Endodermal cell (in vitro differentiated cells): ENCODE measurements around the gene SELPLG. TPM values are rescaled to one million over a fixed set of nuclear protein-coding genes. Genes with fewer than 3 reads are reported as not detected.

Experiments
- DNase-seq: peaks from one replicate; pipeline ENCODE4 v3.0.0-alpha.2; 2017
- H3K27ac ChIP-seq: 2 replicates; pipeline ENCODE4 v1.5.1; 2013; ENCODE audit warnings: mild to moderate bottlenecking, low read depth, low read length, moderate library complexity
- H3K27me3 ChIP-seq: 2 replicates; pipeline ENCODE4 v1.6.1; 2013; ENCODE audit warnings: mild to moderate bottlenecking, low read length, moderate library complexity; ENCODE audit not compliant: insufficient read depth, control insufficient read depth, poor library complexity, severe bottlenecking
- H3K36me3 ChIP-seq: 2 replicates; pipeline ENCODE4 v1.7.0; 2013; ENCODE audit warnings: mild to moderate bottlenecking, low read length, moderate library complexity; ENCODE audit not compliant: control insufficient read depth, insufficient read depth
- H3K4me1 ChIP-seq: one replicate; pipeline ENCODE4 v1.7.0; 2013; ENCODE audit warnings: low read length; ENCODE audit not compliant: control insufficient read depth, insufficient read depth
- H3K4me3 ChIP-seq: 2 replicates; pipeline ENCODE4 v1.5.1; 2013; ENCODE audit warnings: mild to moderate bottlenecking, low read length, moderate library complexity
- H3K9ac ChIP-seq: 2 replicates; pipeline ENCODE4 v1.6.1; 2013; ENCODE audit warnings: mild to moderate bottlenecking, low read length, moderate library complexity; ENCODE audit not compliant: poor library complexity, severe bottlenecking; ENCODE audit errors: extremely low read depth
- H3K9me3 ChIP-seq: 2 replicates; pipeline ENCODE4 v1.6.1; 2013; ENCODE audit warnings: mild to moderate bottlenecking, low read length, moderate library complexity; ENCODE audit not compliant: control insufficient read depth
- H3K27ac Mint-ChIP-seq: 2 replicates; pipeline ENCODE4 v1.8.0; 2020; ENCODE audit warnings: mixed read lengths
- H3K27me3 Mint-ChIP-seq: 2 replicates; pipeline ENCODE4 v1.8.0; 2021; ENCODE audit warnings: mild to moderate bottlenecking, mixed read lengths; ENCODE audit not compliant: insufficient read depth
- H3K36me3 Mint-ChIP-seq: 2 replicates; pipeline ENCODE4 v1.8.0; 2020; ENCODE audit warnings: low read depth, mixed read lengths
- H3K4me1 Mint-ChIP-seq: 2 replicates; pipeline ENCODE4 v1.8.0; 2020; ENCODE audit warnings: mixed read lengths
- H3K4me3 Mint-ChIP-seq: 2 replicates; pipeline ENCODE4 v1.8.0; 2020; ENCODE audit warnings: mild to moderate bottlenecking, moderate library complexity, mixed read lengths
- H3K9me3 Mint-ChIP-seq: 2 replicates; pipeline ENCODE4 v1.8.0; 2020; ENCODE audit warnings: mild to moderate bottlenecking, mixed read lengths
- WGBS, 2 experiments: methylation state at CpG; one replicate each; pipeline versions ENCODE4 v1.1.5 to v1.1.7; 2013; ENCODE audit warnings: missing lambda C conversion rate in 2 of 2, mixed read lengths in 1 of 2; ENCODE audit not compliant: insufficient coverage in 1 of 2, insufficient read length in 1 of 2; 5-methylcytosine and 5-hydroxymethylcytosine counted together
- total RNA-seq, 2 donors: library from RNA; stranded (reverse); fragmentation: NEBNext Ultra II Directional in 1 of 2; extraction: Animal tissue kit (Norgen Biotek cat#: 25700) in 1 of 2; gene quantifications; 2 replicates in 1 of 2; 3 replicates in 1 of 2; pipeline ENCODE4 v1.2.1, GENCODE V29; 2021
- TF ChIP-seq, protein P1 (sequence below): fragments of 200-600 bp; sonication (generic); conservative IDR thresholded peaks from 2 replicates; pipeline ENCODE4 v1.5.0; 2021; ENCODE audit warnings: antibody characterized with exemption, mild to moderate bottlenecking

The SELPLG gene
- total RNA-seq, 2 donors from 2014 or later = 0.13 TPM; not detected in 1

DNA sequence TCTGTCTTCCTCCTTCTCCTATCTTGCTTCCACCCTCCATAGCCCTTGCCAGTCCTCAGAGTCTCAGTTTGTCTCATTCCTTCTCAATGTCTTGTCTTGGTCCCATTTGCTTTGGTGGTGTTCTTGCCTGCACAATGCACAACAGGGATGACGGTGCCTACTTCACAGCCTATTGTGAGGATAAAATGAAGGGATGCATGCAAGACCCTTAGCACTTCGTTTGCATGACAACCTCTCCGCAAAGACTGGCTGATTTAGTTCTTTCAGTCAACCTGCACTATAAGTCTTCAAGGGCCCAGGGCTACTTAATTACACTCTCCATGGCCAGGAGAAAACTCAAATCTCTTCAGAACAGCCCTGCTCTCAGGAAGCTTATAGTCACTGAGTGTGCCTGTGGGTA is 8.5 kb downstream of the SELPLG start:
- Histone ChIP-seq H3K27ac (no peak overlapping the region), H3K9ac (no peak overlapping the region), H3K36me3 (no peaks in the 10 kb centered on the region), H3K27me3 (no peaks in the 10 kb centered on the region), H3K4me1 (no peaks in the 10 kb centered on the region), H3K9me3 (no peaks in the 10 kb centered on the region), H3K4me3 (no peak overlapping the region)
- Mint-ChIP-seq H3K27me3 (no peaks in the 10 kb centered on the region), H3K36me3 (no peaks in the 10 kb centered on the region), H3K27ac (no peak overlapping the region), H3K4me3 (no peak overlapping the region), H3K4me1 (no peaks in the 10 kb centered on the region), H3K9me3 (peaks cover 2% of the 10 kb centered on the region)
- TF ChIP-seq, protein P1, sequence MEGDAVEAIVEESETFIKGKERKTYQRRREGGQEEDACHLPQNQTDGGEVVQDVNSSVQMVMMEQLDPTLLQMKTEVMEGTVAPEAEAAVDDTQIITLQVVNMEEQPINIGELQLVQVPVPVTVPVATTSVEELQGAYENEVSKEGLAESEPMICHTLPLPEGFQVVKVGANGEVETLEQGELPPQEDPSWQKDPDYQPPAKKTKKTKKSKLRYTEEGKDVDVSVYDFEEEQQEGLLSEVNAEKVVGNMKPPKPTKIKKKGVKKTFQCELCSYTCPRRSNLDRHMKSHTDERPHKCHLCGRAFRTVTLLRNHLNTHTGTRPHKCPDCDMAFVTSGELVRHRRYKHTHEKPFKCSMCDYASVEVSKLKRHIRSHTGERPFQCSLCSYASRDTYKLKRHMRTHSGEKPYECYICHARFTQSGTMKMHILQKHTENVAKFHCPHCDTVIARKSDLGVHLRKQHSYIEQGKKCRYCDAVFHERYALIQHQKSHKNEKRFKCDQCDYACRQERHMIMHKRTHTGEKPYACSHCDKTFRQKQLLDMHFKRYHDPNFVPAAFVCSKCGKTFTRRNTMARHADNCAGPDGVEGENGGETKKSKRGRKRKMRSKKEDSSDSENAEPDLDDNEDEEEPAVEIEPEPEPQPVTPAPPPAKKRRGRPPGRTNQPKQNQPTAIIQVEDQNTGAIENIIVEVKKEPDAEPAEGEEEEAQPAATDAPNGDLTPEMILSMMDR = no peak
- DNase-seq = no peak
- 43 to 56% methylated on average over 3 of the region's 3 CpGs for WGBS, 2 experiments

DNA sequence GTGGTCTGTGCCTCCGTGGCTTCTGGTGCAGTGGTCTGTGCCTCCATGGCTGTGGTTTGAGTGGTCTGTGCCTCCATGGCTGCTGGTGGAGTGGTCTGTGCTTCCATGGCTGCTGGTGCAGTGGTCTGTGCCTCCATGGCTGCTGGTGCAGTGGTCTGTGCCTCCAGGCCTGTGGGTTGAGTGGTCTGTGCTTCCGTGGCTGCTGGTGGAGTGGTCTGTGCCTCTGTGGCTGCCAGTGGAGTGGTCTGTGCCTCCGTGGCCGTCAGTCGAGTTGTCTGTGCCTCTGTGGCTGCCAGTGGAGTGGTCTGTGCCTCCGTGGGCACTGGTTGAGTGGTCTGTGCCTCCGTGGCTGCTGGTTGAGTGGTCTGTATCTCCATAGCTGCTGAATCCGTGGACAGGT is 10.1 kb downstream of the SELPLG start:
- Histone ChIP-seq H3K27ac (no peak overlapping the region), H3K36me3 (no peaks in the 10 kb centered on the region), H3K9ac (no peak overlapping the region), H3K4me3 (no peak overlapping the region), H3K4me1 (no peaks in the 10 kb centered on the region), H3K27me3 (no peaks in the 10 kb centered on the region), H3K9me3 (no peaks in the 10 kb centered on the region)
- H3K27ac Mint-ChIP-seq = no peak overlapping the region
- TF ChIP-seq, protein P1 = no peak
- H3K36me3 Mint-ChIP-seq = no peaks in the 10 kb centered on the region
- H3K4me1 Mint-ChIP-seq = no peaks in the 10 kb centered on the region
- no peak overlapping the region for H3K4me3 Mint-ChIP-seq
- DNase-seq = no peak
- H3K9me3 Mint-ChIP-seq = peaks cover 2% of the 10 kb centered on the region
- H3K27me3 Mint-ChIP-seq = no peaks in the 10 kb centered on the region
- 86 to 92% methylated on average over 6 to 8 of the region's 8 CpGs for WGBS, 2 experiments

DNA sequence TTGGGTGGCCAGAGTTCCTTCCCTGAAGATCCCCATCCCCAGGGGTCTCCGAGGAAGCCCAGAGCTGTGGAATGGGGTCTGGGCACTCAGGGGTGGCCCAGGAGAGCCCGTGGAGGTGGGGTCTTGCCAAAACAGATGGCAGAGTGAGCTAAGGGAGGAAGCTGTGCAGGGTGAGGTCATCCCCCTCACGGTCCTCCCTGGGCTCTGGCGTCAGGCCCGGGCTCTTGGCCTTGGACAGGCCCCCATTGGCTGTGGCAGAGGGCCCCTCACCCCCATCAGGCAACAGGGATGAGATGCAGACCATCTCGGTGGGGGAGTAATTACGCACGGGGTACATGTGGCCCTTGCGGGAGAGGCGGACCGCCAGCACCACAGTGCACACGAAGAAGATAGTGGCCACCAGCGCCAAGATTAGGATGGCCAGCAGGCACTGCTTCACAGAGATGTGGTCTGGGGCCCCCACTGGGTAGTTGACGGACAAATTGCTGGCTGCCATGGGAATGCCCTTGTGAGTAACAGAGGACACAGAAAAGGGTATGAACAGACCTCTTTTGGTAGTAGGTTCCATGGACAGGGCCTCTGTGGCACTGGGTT is 10.7 kb downstream of the SELPLG start:
- no peaks in the 10 kb centered on the region for H3K4me1 Mint-ChIP-seq
- H3K27me3 Mint-ChIP-seq = no peaks in the 10 kb centered on the region
- Histone ChIP-seq H3K36me3 (no peaks in the 10 kb centered on the region), H3K9ac (no peak overlapping the region), H3K27me3 (no peaks in the 10 kb centered on the region), H3K4me3 (no peak overlapping the region), H3K27ac (no peak overlapping the region), H3K9me3 (no peaks in the 10 kb centered on the region), H3K4me1 (no peaks in the 10 kb centered on the region)
- peaks cover 2% of the 10 kb centered on the region for H3K9me3 Mint-ChIP-seq
- TF ChIP-seq, protein P1 = no peak
- DNase-seq = no peak
- no peak overlapping the region for H3K27ac Mint-ChIP-seq
- no peak overlapping the region for H3K4me3 Mint-ChIP-seq
- no peaks in the 10 kb centered on the region for H3K36me3 Mint-ChIP-seq
- 93 to 95% methylated on average over 11 to 14 of the region's 14 CpGs for WGBS, 2 experiments
